Activated CD4-positive, alpha-beta T cell treated with anti-CD3 and anti-CD28 coated beads for 24 hours (primary cell): ENCODE results near the gene NUDT8.
A peak's percentile ranks its signal among the peaks of the same experiment; 100 is the strongest.
"Not testable (repeated sequence)": the region's sequence is repeated elsewhere in the genome, so short reads cannot be mapped to it uniquely, and the experiment has no call there.

ENCODE experiments used
- DNase-seq, 2 donors: peaks; one replicate each; pipeline ENCODE4 v3.0.0-alpha.2; 2020; ENCODE audit warnings: low read depth in 2 of 2

NUDT8 gene

DNA sequence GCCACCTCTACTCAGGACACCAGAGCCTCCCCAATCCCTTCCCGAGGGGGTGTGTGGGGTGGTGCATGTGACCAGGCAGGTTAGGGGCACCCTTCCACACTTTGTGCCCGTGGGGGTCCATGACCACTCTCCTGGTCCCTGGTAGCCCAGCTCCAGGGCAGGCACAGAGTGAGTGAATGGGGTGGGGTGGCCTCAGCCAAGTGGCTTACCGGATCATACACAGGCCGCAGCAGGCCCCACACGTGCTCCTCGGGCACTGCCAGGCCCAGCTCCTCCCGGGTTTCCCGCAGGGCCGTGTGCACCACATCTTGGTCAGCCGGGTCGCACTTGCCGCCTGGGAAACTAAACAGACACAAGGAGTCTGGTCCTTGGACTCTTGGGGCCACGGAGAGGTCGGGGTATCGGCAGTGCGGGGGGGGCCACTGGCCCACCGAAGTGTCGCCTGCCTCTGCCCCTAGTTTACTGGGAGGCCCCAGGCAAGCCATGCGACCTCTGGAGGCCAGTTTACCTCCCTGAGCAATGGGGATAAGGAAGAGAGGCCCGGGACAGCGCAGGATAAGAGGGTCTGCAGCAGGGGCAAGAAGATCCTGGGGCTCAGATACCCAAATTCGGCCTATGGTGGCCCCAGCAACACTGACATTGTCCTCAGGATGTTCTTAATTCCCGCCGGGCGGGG lies 889 bp downstream of the NUDT8 start:
- no peak for DNase-seq

DNA sequence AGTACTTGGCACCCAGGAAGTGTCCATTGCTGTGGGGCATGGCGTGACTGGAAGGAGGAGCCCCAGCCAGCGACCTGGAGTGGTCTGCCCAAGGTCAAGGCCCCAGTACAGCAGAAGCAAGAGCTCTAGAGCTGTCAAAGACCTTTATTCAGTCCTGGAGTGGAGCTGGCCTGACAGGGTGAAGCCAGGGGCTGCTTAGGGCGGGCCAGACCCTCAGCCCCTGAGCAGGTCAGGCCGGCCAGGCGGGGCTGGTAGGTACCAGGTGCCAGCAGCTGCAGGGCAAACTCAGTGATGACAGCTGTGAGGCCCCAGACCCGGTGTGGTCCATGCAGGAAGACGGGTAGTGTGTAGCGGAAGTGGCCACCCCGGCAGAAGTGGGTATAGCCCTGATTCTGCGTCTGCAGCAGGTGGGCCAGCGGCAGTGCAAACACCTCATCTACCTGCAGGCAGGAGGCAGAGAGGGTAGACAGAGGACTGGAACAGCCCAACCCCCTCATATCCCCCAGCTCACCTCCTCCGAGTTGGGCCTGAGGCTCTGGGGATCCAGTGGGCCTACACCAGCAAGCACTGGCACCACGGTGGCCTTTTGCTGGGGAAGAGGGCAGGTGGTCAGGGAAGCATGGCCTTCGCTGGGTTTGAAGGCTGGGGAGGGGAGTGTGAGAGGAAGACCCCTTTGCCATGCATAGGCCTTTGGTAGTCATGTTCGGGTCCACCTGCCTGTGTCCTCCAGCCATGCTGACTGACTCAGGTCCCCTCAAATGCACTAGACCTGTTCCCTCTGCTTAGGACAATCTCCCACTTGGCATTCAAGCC lies 1.7 kb downstream of the NUDT8 start:
- no peak for DNase-seq

DNA sequence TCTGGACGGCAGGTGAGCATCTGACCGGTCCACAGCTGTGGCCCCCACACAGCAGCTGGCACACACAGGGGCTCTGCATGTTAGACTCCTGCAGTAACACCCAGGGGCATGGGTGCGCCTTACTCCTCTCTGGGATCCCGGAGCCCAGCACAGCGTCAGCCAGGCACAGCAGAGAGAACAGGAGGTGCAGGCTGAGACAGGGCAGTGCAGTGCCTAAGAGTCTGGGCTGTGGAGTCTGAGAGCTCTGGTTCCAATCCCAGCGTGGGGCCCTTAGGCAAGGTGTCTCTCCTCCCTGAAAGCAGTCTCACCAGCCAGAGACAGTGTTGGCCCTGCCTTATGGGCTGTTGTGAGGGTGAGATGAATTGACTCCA lies 2.3 kb downstream of the NUDT8 start:
- DNase-seq = no peak

DNA sequence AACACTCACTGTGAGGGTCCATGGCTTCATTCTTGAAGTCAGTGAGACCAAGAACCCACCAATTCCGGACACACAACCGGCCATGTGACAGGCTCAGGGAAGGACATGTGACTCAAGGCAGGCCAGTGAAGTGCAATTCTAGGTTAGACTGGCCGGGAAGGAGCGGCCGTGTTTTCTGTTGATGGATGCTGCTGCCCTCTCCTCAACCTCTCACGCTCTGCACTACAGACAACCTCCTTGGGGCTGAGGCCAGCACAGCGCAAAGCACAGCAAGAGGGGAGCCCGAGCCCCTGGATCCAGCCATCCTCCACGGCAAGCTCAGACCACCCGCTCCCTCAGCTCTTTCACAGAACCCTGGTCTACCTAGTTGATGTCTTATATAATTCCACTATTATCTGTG lies 2.8 kb downstream of the NUDT8 start:
- DNase-seq = no peak

DNA sequence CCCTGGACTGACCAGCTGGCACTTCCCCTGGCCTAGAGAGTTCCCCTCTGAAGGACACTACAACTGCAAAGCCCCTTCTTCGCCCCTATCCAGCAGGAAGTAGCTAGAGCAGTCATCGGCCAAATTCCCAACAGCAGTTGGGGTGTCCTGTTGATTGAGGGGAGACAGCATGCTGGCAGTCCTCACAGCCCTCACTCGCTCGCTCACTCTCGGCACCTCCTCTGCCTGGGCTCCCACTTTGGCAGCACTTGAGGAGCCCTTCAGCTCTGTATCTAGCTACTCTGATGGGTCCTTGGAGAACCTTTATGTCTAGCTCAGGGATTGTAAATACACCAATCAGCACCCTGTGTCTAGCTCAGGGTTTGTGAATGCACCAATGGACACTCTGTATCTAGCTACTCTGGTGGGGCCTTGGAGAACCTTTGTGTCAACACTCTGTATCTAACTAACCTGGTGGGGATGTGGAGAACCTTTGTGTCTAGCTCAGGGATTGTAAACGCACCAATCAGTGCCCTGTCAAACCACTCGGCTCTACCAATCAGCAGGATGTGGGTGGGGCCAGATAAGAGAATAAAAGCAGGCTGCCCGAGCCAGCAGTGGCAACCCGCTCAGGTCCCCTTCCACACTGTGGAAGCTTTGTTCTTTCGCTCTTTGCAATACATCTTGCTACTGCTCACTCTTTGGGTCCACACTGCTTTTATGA lies 3.5 kb downstream of the NUDT8 start:
- DNase-seq = not testable (repeated sequence)

DNA sequence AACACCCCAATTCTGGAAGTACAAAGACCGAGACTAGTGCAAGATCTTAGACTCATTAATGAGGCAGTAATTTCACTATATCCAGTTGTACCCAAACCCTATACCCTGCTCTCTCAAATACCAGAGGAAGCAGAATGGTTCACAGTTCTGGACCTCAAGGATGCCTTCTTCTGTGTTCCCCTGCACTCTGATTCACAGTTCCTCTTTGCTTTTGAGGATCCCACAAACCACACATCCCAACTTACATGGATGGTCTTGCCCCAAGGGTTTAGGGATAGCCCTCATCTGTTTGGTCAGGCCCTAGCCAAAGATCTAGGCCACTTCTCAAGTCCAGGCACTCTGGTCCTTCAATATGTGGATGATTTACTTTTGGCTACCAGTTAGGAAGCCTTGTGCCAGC lies 5.9 kb downstream of the NUDT8 start:
- DNase-seq = not testable (repeated sequence)

DNA sequence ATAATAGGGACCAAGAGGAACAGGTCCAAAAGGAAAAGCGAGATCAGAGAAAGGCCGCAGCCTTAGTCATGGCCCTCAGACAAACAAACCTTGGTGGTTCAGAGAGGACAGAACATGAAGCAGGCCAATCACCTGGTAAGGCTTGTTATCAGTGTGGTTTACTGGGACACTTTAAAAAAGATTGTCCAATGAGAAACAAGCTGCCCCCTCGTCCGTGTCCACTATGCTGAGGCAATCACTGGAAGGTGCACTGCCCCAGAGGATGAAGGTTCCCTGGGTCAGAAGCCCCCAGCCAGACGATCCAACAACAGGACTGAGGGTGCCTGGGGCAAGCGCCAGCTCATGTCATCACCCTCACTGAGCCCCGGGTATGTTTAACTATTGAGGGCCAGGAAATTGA lies 6.8 kb downstream of the NUDT8 start:
- not testable (repeated sequence) for DNase-seq

DNA sequence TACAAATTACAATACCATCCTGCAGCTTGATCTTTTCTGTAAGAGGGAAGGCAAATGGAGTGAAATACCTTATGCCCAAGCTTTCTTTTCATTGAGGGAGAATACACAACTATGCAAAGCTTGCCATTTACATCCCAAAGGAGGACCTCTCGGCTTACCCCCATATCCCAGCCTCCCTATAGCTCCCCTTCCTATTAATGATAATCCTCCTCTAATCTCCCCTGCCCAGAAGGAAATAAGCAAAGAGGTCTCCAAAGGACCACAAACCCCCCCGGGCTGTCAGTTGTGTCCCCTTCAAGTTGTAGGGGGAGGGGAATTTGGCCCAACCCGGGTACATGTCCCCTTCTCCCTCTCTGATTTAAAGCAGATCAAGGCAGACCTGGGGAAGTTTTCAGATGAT lies 7.8 kb downstream of the NUDT8 start:
- DNase-seq = not testable (repeated sequence)

DNA sequence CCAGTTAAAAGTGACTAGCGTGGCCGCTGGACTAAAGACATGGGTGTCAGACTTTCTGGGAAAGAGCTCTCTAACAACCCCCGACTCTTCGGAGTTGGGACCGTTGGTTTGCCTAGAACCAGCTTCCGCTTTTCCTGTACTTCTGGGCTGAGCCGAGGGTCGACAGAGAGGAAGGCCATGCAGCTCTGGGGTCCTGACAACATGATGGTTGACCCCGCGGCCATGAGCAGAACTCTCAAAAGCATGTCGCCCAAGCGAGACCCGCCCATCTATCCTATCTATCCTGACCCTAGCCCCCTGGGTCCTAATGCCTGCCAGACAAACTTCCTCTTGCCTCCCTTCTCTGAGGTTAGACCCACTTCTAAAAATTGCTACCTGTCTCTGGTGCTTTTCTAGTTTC lies 9.1 kb downstream of the NUDT8 start:
- not testable (repeated sequence) for DNase-seq

DNA sequence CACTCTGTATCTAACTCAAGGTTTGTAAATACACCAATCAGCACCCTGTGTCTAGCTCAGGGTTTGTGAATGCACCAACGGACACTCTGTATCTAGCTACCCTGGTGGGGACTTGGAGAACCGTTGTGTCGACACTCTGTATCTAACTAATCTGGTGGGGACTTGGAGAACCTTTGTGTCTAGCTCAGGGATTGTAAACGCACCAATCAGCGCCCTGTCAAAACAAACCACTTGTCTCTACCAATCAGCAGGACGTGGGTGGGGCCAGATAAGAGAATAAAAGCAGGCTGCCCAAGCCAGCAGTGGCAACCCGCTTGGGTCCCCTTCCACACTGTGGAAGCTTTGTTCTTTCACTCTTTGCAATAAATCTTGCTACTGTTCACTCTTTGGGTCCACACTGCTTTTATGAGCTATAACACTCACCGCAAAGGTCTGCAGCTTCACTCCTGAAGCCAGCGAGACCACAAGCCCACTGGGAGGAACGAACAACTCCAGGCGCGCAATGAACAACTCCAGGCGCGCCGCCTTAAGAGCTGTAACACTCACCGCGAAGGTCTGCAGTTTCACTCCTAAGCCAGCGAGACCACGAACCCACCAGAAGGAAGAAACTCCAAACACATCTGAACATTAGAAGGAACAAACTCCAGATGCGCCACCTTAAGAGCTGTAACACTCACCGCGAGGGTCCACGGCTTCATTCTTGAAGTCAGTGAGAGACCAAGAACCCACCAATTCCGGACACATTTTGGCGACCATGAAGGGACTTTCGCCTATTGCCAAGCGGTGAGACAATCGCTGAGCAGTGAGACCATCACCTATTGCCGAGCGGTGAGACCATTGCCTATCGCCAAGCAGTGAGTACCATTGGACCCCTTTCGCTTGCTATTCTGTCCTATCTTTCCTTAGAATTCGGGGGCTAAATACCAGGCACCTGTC lies 9.8 kb downstream of the NUDT8 start:
- DNase-seq = not testable (repeated sequence)

DNA sequence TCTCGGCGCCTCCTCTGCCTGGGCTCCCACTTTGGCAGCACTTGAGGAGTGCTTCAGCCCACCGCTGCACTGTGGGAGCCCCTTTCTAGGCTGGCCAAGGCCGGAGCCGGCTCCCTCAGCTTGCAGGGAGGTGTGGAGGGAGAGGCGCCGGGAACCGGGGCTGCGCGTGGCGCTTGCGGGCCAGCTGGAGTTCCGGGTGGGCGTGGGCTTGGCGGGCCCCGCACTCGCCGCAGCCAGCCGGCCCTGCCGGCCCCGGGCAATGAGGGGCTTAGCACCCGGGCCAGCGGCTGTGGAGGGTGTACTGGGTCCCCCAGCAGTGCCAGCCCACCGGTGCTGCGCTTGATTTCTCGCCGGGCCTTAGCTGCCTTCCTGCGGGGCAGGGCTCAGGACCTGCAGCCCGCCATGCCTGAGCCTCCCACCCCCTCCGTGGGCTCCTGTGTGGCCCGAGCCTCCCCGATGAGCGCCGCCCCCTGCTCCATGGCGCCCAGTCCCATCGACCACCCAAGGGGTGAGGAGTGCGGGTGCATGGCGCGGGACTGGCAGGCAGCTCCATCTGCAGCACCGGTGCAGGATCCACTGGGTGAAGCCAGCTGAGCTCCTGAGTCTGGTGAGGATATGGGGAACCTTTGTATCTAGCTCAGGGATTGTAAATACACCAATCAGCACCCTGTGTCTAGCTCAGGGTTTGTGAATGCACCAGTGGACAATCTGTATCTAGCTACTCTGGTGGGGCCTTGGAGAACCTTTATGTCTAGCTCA lies 10.7 kb downstream of the NUDT8 start:
- not testable (repeated sequence) for DNase-seq

DNA sequence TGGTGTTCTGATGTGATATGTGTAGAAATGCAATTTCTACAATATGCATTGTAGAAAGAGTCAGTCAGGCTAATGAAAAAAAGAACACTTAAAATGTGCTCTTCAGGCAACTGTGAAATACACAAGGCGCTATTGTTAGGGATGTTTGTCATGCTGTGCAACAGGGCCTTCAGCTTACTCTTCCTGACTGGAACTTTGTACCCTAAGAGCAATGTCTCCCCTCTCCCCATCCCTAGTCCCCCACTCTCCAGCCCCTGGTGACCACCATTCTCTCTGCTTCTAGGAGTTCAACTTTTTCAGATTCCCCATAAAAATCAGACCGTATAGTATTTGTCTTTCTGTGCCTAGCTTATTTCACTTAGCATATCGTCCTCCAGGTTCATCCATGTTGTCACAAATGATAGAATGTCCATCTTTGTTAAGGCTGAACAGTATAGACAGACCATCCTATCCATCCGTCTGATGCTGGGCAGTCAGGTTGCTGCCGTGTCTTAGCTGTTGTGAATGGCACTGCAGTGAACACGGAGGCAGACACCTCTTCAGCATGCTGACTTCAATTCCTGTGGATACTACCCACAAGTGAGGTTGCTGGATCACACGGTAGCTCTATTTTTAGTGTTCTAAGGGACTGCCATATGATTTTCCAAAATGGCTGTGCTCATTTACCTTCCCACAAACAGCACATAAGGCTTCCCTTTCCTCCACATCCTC lies 12.3 kb downstream of the NUDT8 start:
- no peak for DNase-seq

DNA sequence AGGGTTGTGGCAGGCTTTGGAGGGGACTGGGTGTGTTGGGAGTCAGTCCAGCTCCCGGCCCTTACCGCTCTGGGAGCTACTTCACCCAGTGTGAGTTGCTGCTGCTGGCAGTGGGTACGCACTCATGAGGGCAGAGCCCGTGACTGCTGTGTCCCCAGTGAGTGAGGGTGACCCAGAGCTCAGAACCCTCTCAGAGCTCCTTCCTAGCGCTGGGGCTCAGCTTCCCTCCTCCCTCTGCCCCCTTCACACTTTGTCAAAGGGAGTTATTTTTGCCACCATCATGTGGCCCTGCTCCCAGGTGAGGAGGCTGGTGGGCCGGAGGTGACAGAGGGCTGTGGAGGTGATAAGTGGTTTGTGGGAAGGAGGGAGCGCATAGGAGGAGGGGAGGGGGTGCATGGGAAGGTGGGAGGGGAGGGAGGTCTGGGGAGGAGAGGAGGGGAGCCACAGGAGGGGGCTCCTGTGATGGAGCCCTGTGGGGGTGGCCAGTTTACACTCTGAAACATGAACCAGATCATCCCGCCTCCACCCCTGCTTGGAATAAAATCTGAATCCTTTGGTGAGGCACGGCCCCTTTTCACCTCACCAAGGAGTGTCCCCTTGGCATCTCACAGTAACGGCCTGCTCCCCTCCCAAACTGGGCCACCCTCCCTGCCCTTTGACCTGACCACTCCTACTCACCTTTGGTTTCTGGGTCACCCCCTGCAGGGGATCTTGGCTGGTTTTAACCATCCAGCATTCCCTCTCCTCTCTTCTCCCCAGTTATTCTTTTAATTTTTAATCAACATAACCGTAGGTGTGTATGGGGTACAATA lies 13.1 kb downstream of the NUDT8 start:
- no peak for DNase-seq

DNA sequence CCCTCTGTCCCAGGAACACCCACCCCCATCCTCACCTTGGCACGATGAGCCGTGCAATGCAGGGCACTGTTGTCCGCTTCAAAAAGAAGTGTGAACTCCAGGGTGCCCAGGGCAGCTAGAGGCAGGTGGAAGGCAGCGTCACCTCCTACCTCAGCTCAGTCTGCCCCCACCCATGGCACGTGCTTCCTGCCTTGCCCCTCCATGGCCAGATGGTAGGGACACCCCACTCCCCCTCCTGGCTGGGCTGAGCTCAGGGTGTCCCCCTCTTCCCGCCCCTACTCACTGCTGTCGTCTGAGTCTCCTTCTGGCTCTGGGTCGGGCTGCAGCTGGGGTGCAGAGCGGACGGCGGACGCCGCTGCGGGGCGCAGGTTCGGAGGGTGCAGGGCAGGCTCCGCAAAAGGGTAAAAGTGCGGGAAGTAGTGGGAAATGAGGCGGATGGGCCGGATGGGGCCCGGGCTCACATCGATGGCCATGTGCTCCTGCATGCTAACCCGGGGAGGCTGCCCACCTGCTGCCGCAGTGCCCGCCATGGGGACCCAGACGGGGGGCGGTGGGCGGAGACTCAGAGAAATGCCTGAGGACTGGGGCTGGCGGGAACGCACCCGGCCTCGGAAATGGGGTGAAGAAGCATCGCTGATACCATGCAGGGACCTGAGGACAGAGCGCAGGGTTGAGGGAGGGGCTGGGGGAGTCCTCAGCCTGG lies 13.9 kb downstream of the NUDT8 start:
- DNase-seq = no peak

DNA sequence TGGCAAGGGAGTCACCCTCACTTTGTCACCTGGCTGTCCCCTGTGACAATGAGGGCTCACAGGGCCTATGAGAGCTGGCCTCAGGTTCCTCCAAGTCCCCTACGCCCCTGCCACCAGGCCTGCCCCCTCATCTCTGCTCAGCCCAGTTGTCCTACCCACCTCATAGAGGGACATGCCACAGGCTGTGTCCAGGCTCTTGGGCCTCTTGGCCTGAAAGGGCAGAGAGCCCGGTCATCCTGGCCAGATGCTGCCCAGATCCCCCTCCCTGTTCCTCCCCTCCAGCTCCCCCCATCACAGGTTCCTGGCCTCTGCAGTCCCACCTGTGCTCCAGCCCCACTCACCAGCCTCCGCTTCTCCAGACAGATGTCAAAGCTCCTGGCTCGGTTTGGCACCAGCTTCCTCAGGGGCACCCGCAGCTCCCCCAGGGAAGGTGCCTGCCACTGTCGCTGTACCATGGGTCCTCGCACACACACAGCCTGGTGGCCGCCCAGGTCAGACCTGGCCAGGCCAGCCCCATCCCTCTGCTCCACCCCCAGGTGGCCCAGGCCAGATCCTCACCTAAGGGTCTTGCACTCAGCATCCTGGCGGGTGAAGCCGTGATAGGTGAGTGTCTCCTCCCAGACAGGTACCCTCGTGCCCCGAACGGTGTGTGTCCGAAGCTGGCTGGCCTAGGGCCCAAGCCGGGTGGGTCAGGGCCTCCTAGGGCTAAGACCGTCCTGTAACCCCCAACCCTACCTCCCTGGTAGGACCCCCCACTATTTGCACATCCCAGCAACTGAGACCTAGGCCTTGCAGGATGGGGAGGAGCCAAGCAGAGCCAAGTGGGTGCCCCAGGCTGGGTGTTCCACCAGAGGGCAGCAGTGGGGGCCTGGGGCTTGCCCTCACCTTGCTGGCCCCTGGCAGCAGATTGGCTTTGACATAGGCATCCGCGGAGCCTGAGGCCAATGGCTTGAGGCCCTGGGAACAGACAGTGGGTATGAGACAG lies 14.7 kb downstream of the NUDT8 start:
- DNase-seq = peak; percentile 35 to 60

DNA sequence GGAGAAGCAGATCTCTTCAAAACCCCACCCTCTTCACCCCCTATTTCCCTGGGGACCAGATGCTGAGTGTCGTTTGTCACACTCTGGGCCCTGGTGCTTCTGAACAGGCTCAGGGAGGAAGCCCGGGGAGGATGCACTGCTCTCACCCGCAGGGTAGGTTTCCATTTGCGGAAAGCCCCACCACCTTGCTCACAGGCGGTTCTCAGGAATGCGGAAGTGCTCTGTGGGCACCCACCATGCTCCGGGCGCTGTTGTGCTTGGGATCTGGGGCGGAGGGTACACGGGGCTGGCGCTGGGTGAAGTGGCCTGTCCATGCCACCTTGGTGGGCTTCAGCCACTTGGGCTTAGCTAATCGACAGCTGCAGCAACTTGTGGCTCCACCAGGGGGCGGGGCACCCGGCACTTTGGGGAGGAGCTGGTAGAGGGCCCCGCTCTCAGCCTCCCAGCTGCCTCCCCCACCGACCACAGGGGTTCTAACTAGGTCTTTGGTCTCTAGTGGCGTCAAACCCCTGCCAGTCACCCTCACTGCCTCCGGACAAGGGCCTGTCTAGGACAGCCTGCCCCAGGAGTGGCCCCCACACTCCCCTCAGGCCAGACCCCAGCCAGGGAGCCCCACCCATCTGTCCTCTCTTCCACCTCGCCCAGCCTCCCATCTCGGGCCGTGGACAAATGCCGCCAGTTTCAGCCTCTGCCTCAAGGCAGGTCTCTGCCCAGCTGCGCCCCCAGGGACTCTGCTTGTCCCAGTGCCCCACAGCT lies 15.6 kb downstream of the NUDT8 start:
- peak; percentile 64 to 70 for DNase-seq
